OCI-LY1 (cell line): Measurements from ENCODE around the gene SHISAL2A.

Source experiments
- EZH2 ChIP-seq: fragments of 200-600 bp; sonication (generic), shearing (Covaris generic); IDR thresholded peaks from 2 replicates; pipeline ENCODE4 v1.8.0; 2017; ENCODE audit warnings: borderline replicate concordance, mixed run types, mild to moderate bottlenecking, antibody characterized with exemption, low read length, moderate library complexity, mixed read lengths
- TF ChIP-seq, protein P1 (sequence below): fragments of 200-600 bp; sonication (generic), shearing (Covaris generic); IDR thresholded peaks from 2 replicates; pipeline ENCODE4 v1.5.1; 2017; ENCODE audit warnings: mild to moderate bottlenecking, antibody characterized with exemption, low read length, moderate library complexity, mixed read lengths

DNA sequence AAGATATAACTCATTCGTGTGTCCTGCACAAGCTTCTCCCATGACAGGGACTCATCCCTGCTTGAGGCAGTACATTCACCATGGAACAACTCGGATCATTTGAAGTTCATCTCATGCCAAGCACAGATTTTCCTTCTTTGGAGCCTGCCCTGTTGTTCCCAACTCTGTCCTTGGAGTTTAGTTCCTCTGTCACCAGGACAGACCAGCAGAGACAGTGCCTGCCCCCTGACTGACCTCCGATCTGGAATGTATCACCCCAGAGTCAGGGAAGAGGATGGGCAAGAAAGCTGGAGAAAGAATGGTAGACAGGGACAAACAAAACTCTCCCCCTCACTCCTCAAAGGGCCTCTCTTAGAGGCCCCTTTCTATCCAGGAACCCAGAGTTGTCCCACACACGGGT lies 5.0 kb downstream of the SHISAL2A start:
- TF ChIP-seq, protein P1, sequence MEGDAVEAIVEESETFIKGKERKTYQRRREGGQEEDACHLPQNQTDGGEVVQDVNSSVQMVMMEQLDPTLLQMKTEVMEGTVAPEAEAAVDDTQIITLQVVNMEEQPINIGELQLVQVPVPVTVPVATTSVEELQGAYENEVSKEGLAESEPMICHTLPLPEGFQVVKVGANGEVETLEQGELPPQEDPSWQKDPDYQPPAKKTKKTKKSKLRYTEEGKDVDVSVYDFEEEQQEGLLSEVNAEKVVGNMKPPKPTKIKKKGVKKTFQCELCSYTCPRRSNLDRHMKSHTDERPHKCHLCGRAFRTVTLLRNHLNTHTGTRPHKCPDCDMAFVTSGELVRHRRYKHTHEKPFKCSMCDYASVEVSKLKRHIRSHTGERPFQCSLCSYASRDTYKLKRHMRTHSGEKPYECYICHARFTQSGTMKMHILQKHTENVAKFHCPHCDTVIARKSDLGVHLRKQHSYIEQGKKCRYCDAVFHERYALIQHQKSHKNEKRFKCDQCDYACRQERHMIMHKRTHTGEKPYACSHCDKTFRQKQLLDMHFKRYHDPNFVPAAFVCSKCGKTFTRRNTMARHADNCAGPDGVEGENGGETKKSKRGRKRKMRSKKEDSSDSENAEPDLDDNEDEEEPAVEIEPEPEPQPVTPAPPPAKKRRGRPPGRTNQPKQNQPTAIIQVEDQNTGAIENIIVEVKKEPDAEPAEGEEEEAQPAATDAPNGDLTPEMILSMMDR = no peak
- TF ChIP-seq EZH2 = no peak
